MM.1S (cell line): Measurements from ENCODE around the gene FGF14.

ENCODE experiments used
- DNase-seq: peaks from one replicate; pipeline ENCODE4 v3.0.0-alpha.2; 2015
- H2AFZ ChIP-seq: fragments of 300-600 bp; sonication (generic); 2 replicates; pipeline ENCODE4 v1.6.0; 2016; ENCODE audit warnings: antibody characterized with exemption, low read length
- H3F3A ChIP-seq: fragments of 300-600 bp; sonication (generic); 2 replicates; pipeline ENCODE4 v1.6.1; 2016; ENCODE audit warnings: mild to moderate bottlenecking, antibody characterized with exemption, low read length, moderate library complexity, mixed read lengths; ENCODE audit not compliant: insufficient read depth
- H3K27ac ChIP-seq: fragments of 300-600 bp; sonication (generic); 2 replicates; pipeline ENCODE4 v1.5.1; 2016; ENCODE audit warnings: mild to moderate bottlenecking, low read length
- H3K27me3 ChIP-seq: fragments of 300-600 bp; sonication (generic); replicated peaks from 2 replicates; pipeline ENCODE4 v1.6.0; 2016; ENCODE audit warnings: low read length; ENCODE audit not compliant: insufficient read depth
- H3K36me3 ChIP-seq: fragments of 300-600 bp; sonication (generic); replicated peaks from 2 replicates; pipeline ENCODE4 v1.6.1; 2016; ENCODE audit warnings: mild to moderate bottlenecking, low read length, mixed read lengths; ENCODE audit not compliant: insufficient read depth
- H3K4me1 ChIP-seq: fragments of 300-600 bp; sonication (generic); 2 replicates; pipeline ENCODE4 v1.6.1; 2016; ENCODE audit warnings: low read length, mixed read lengths
- H3K4me2 ChIP-seq: fragments of 300-600 bp; sonication (generic); 2 replicates; pipeline ENCODE4 v1.6.0; 2016; ENCODE audit warnings: low read depth, low read length
- H3K4me3 ChIP-seq: fragments of 300-600 bp; sonication (generic); 2 replicates; pipeline ENCODE4 v1.5.1; 2016; ENCODE audit warnings: low read length, mixed read lengths
- H3K79me2 ChIP-seq: fragments of 300-600 bp; sonication (generic); 2 replicates; pipeline ENCODE4 v1.6.1; 2016; ENCODE audit warnings: mixed run types, low read length, mixed read lengths
- H3K9ac ChIP-seq: fragments of 300-600 bp; sonication (generic); 2 replicates; pipeline ENCODE4 v1.6.1; 2016; ENCODE audit warnings: low read length, mixed read lengths
- H3K9me2 ChIP-seq: fragments of 300-600 bp; sonication (generic); replicated peaks from 2 replicates; pipeline ENCODE4 v1.6.1; 2016; ENCODE audit warnings: mild to moderate bottlenecking, low read length, mixed read lengths; ENCODE audit not compliant: insufficient read depth
- H3K9me3 ChIP-seq: fragments of 300-600 bp; sonication (generic); replicated peaks from 2 replicates; pipeline ENCODE4 v1.6.1; 2016; ENCODE audit warnings: mild to moderate bottlenecking, low read length, mixed read lengths; ENCODE audit not compliant: insufficient read depth
- H4K20me1 ChIP-seq: fragments of 300-600 bp; sonication (generic); 2 replicates; pipeline ENCODE4 v1.6.1; 2016; ENCODE audit warnings: mild to moderate bottlenecking, low read length, moderate library complexity, mixed read lengths; ENCODE audit not compliant: insufficient read depth
- EZH2 ChIP-seq: fragments of 300-600 bp; sonication (generic); optimal IDR thresholded peaks from 2 replicates; pipeline ENCODE3; 2017; ENCODE audit warnings: low read depth, mild to moderate bottlenecking, antibody characterized with exemption, low read length, mixed read lengths
- EZH2phosphoT487 ChIP-seq: fragments of 300-600 bp; sonication (generic); IDR thresholded peaks from 2 replicates; pipeline ENCODE4 v1.6.1; 2018; ENCODE audit warnings: antibody characterized with exemption, low read length
- TF ChIP-seq, protein P1 (sequence below): fragments of 300-600 bp; sonication (generic); IDR thresholded peaks from 2 replicates; pipeline ENCODE4 v1.5.1; 2016; ENCODE audit warnings: antibody characterized with exemption, low read length, mixed read lengths

Gene FGF14

DNA sequence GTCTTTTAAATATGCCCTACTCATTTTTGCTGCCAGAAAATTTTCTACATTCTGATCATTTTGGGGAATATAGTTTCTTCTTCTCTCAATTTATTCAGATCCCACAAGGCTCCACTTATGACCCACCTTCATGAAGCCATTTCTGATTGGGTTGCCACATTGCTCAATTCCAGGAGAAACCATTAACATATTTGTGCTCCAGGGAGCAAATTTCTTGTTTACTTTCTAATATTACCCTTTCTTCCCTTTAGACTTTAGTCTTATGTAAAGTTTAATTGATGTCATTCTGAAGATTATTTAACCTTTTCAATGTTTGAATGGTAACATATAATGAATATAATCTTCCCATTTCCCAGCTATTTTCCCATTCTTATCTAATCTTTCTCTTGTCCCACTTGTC, 617.5 kb downstream of the FGF14 start:
- no peak overlapping the region for H2AFZ ChIP-seq
- no peaks in the 10 kb centered on the region for H4K20me1 ChIP-seq
- no peak for DNase-seq
- H3K36me3 ChIP-seq = no peaks in the 10 kb centered on the region
- H3K79me2 ChIP-seq = no peaks in the 10 kb centered on the region
- H3K9me3 ChIP-seq = no peaks in the 10 kb centered on the region
- TF ChIP-seq EZH2phosphoT487 (no peak), EZH2 (no peak)
- TF ChIP-seq, protein P1, sequence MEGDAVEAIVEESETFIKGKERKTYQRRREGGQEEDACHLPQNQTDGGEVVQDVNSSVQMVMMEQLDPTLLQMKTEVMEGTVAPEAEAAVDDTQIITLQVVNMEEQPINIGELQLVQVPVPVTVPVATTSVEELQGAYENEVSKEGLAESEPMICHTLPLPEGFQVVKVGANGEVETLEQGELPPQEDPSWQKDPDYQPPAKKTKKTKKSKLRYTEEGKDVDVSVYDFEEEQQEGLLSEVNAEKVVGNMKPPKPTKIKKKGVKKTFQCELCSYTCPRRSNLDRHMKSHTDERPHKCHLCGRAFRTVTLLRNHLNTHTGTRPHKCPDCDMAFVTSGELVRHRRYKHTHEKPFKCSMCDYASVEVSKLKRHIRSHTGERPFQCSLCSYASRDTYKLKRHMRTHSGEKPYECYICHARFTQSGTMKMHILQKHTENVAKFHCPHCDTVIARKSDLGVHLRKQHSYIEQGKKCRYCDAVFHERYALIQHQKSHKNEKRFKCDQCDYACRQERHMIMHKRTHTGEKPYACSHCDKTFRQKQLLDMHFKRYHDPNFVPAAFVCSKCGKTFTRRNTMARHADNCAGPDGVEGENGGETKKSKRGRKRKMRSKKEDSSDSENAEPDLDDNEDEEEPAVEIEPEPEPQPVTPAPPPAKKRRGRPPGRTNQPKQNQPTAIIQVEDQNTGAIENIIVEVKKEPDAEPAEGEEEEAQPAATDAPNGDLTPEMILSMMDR = no peak
- no peaks in the 10 kb centered on the region for H3K9me2 ChIP-seq
- H3K9ac ChIP-seq = no peak overlapping the region
- H3K4me1 ChIP-seq = no peaks in the 10 kb centered on the region
- no peaks in the 10 kb centered on the region for H3K27me3 ChIP-seq
- no peaks in the 10 kb centered on the region for H3F3A ChIP-seq
- H3K4me3 ChIP-seq = no peak overlapping the region
- H3K4me2 ChIP-seq = no peak overlapping the region
- H3K27ac ChIP-seq = no peak overlapping the region

GRCh38 chr13:101783554-101783953, 618.3 kb downstream of the FGF14 start:
- no peaks in the 10 kb centered on the region for H3K79me2 ChIP-seq
- no peaks in the 10 kb centered on the region for H3K36me3 ChIP-seq
- no peak overlapping the region for H3K27ac ChIP-seq
- H4K20me1 ChIP-seq = no peaks in the 10 kb centered on the region
- H3F3A ChIP-seq = no peaks in the 10 kb centered on the region
- H3K27me3 ChIP-seq = no peaks in the 10 kb centered on the region
- no peaks in the 10 kb centered on the region for H3K4me1 ChIP-seq
- H3K9me3 ChIP-seq = no peaks in the 10 kb centered on the region
- no peak for DNase-seq
- H3K4me3 ChIP-seq = no peak overlapping the region
- H2AFZ ChIP-seq = no peak overlapping the region
- H3K4me2 ChIP-seq = no peak overlapping the region
- no peaks in the 10 kb centered on the region for H3K9me2 ChIP-seq
- no peak for TF ChIP-seq EZH2phosphoT487
- TF ChIP-seq EZH2 = no peak
- TF ChIP-seq, protein P1 = no peak
- H3K9ac ChIP-seq = no peak overlapping the region

DNA sequence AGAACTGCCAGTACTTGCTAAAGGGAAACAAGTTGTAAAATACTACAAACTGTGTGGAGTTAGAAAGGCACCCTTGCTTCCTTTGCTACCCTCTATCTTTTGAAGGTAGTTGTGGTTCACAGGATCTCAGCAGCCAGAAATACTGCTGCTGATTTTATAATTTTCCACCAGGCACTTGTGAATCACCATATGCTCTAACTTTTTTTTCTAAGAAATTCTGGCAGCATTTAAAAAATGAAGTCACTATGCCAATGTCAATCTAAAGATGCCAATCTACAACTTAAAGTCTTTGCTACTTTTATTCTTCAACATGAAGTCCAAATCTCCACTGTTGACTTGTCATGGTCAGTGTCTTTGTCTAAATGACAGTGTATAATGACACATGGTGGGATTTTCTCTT, 621.6 kb downstream of the FGF14 start:
- H2AFZ ChIP-seq = no peak overlapping the region
- no peaks in the 10 kb centered on the region for H3K9me3 ChIP-seq
- H3K27ac ChIP-seq = no peak overlapping the region
- DNase-seq = no peak
- H3K4me3 ChIP-seq = no peak overlapping the region
- H3K4me1 ChIP-seq = no peaks in the 10 kb centered on the region
- no peaks in the 10 kb centered on the region for H3K9me2 ChIP-seq
- TF ChIP-seq, protein P1 = no peak
- TF ChIP-seq EZH2phosphoT487 = no peak
- TF ChIP-seq EZH2 = no peak
- H4K20me1 ChIP-seq = no peaks in the 10 kb centered on the region
- no peaks in the 10 kb centered on the region for H3F3A ChIP-seq
- H3K36me3 ChIP-seq = no peaks in the 10 kb centered on the region
- H3K79me2 ChIP-seq = no peaks in the 10 kb centered on the region
- H3K4me2 ChIP-seq = no peak overlapping the region
- no peaks in the 10 kb centered on the region for H3K27me3 ChIP-seq
- H3K9ac ChIP-seq = no peak overlapping the region

DNA sequence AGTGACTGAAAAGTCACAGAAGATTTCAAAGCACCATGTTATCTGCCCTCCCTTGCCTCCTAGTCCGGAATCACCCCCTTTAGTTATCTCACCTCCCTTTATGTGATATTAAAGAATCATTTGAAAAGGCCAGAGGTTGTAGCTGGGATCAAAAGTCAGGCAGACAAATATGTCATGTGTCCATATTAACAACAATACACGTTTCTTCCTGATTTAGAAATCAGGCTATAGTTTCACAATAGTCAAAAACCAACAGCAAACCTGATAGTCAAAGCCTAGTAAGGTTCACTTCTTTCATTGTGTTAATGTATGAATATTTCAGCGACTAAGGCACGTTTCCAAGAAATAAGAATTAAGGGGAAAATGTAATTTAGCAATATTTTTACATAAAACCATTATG, 622.7 kb downstream of the FGF14 start:
- Histone ChIP-seq H3K9me2 (no peaks in the 10 kb centered on the region), H3K9me3 (no peaks in the 10 kb centered on the region), H3K27ac (no peak overlapping the region), H3F3A (no peaks in the 10 kb centered on the region), H3K36me3 (no peaks in the 10 kb centered on the region), H3K27me3 (no peaks in the 10 kb centered on the region), H3K4me3 (no peak overlapping the region), H2AFZ (no peak overlapping the region), H3K4me1 (no peaks in the 10 kb centered on the region), H3K9ac (no peak overlapping the region), H3K79me2 (no peaks in the 10 kb centered on the region), H3K4me2 (no peak overlapping the region), H4K20me1 (no peaks in the 10 kb centered on the region)
- TF ChIP-seq, protein P1 = no peak
- TF ChIP-seq EZH2 (no peak), EZH2phosphoT487 (no peak)
- no peak for DNase-seq
